A549 (cell line): Measurements from ENCODE around the gene RPS6KA3. TPM values are rescaled to one million over a fixed set of nuclear protein-coding genes. Genes with fewer than 3 reads are reported as not detected.

Experiments
- ATAC-seq, 2 experiments: fragments of 200-7000 bp in 1 of 2; fragments of >200 bp in 1 of 2; cut with Nextera tagmentation in 1 of 2; cut with Tn5 transposase in 1 of 2; 3 replicates each; pipeline versions ENCODE4 v1.8.0 to v1.9.1; 2018 to 2020; ENCODE audit warnings: mild to moderate bottlenecking in 1 of 2, moderate library complexity in 1 of 2
- CTCF ChIA-PET: fragments of 300-600 bp; sonication (Branson Sonifier 250); formaldehyde crosslinking; extraction: SDS; loops from one replicate; lab custom pipeline; 2021; ENCODE audit warnings: antibody characterized with exemption, inconsistent platforms; lab: Yijun Ruan, JAX
- POLR2A ChIA-PET: fragments of 350-600 bp; formaldehyde crosslinking; extraction: SDS; loops from one replicate; lab custom pipeline; 2021; ENCODE audit warnings: antibody characterized with exemption, inconsistent platforms; lab: Yijun Ruan, JAX
- DNase-seq, 2 experiments: peaks; one replicate each; pipeline versions ENCODE4 v3.0.0 to v3.0.0-alpha.2; 2011 to 2016; ENCODE audit warnings: low read depth in 1 of 2, low spot score in 1 of 2
- FAIRE-seq: peaks from 2 replicates; lab custom pipeline; 2011; peaks lifted over from hg19 to GRCh38; lab: Jason Lieb, UNC
- H3K27ac ChIP-seq, 2 experiments: fragments of >200 bp; sonication (Bioruptor Twin); formaldehyde crosslinking; 3 replicates each; pipeline ENCODE4 v1.5.1; 2016 to 2017
- H3K4me1 ChIP-seq: fragments of >200 bp; sonication (Bioruptor Twin); formaldehyde crosslinking; 3 replicates; pipeline ENCODE4 v1.6.1; 2016
- H3K4me2 ChIP-seq: fragments of >200 bp; sonication (Bioruptor Twin); formaldehyde crosslinking; 3 replicates; pipeline ENCODE4 v1.6.1; 2016
- H3K4me3 ChIP-seq: fragments of >200 bp; sonication (Bioruptor Twin); formaldehyde crosslinking; 3 replicates; pipeline ENCODE4 v1.5.1; 2016
- H3K9me3 ChIP-seq: fragments of >200 bp; sonication (Bioruptor Twin); formaldehyde crosslinking; 3 replicates; pipeline ENCODE4 v1.6.1; 2016
- CBX8 ChIP-seq: fragments of 200-600 bp; sonication (generic); IDR thresholded peaks from 2 replicates; pipeline ENCODE4 v1.6.1; 2016
- CHD4 ChIP-seq: fragments of 200-600 bp; sonication (generic); IDR thresholded peaks from 2 replicates; pipeline ENCODE4 v1.6.1; 2016; ENCODE audit warnings: antibody characterized with exemption, mild to moderate bottlenecking, borderline replicate concordance
- EHF ChIP-seq: fragments of 250-450 bp; sonication (Bioruptor Pico); IDR thresholded peaks from 2 replicates; pipeline ENCODE4 v1.5.0; 2020; ENCODE audit warnings: mild to moderate bottlenecking
- FOXS1 ChIP-seq: fragments of 250-450 bp; sonication (Bioruptor Pico); IDR thresholded peaks from 2 replicates; pipeline ENCODE4 v1.5.0; 2020; ENCODE audit warnings: mild to moderate bottlenecking, moderate library complexity
- GATA3 ChIP-seq: IDR thresholded peaks from 2 replicates; pipeline ENCODE4 v1.6.1; 2012; ENCODE audit warnings: borderline replicate concordance
- HDAC2 ChIP-seq: fragments of 200-600 bp; sonication (generic); IDR thresholded peaks from 2 replicates; pipeline ENCODE4 v1.6.1; 2016
- HEYL ChIP-seq: fragments of 250-450 bp; sonication (Bioruptor Pico); IDR thresholded peaks from 2 replicates; pipeline ENCODE4 v1.8.0; 2021; ENCODE audit warnings: mild to moderate bottlenecking, moderate library complexity
- HOXA7 ChIP-seq: fragments of 250-450 bp; sonication (Bioruptor Pico); IDR thresholded peaks from 2 replicates; pipeline ENCODE4 v1.5.0; 2020; ENCODE audit warnings: mild to moderate bottlenecking, moderate library complexity
- JUN ChIP-seq, 2 experiments: fragments of >200 bp; sonication (Bioruptor Twin); formaldehyde crosslinking; IDR thresholded peaks; 2 replicates in 1 of 2; 3 replicates in 1 of 2; pipeline ENCODE4 v1.6.1; 2016 to 2017
- JUNB ChIP-seq: fragments of >200 bp; sonication (Bioruptor Twin); formaldehyde crosslinking; IDR thresholded peaks from 2 replicates; pipeline ENCODE4 v1.6.1; 2016
- KDM5A ChIP-seq: fragments of 200-600 bp; sonication (generic); IDR thresholded peaks from 2 replicates; pipeline ENCODE4 v1.6.1; 2016; ENCODE audit warnings: antibody characterized with exemption, mild to moderate bottlenecking
- NPAS2 ChIP-seq: fragments of 250-450 bp; sonication (Bioruptor Pico); IDR thresholded peaks from 2 replicates; pipeline ENCODE4 v1.8.0; 2022; ENCODE audit warnings: mild to moderate bottlenecking, moderate library complexity, borderline replicate concordance
- NR3C1 ChIP-seq: fragments of >200 bp; sonication (Bioruptor Twin); formaldehyde crosslinking; IDR thresholded peaks from 3 replicates; pipeline ENCODE4 v1.6.1; 2017
- POLR2AphosphoS2 ChIP-seq: conservative IDR thresholded peaks from 2 replicates; pipeline ENCODE4 v1.6.1; 2012; ENCODE audit warnings: low read length, improper control_type of control experiment, inconsistent platforms
- RARB ChIP-seq: fragments of 250-450 bp; sonication (Bioruptor Pico); IDR thresholded peaks from 2 replicates; pipeline ENCODE4 v1.8.0; 2021; ENCODE audit warnings: mild to moderate bottlenecking, moderate library complexity
- RCOR1 ChIP-seq: fragments of 150-350 bp; IDR thresholded peaks from 2 replicates; pipeline ENCODE4 v1.6.1; 2014; ENCODE audit warnings: antibody characterized with exemption, low read length, low read depth
- TFCP2L1 ChIP-seq: fragments of 250-450 bp; sonication (Bioruptor Pico); IDR thresholded peaks from 2 replicates; pipeline ENCODE4 v1.5.0; 2021; ENCODE audit warnings: mild to moderate bottlenecking
- ZFP36 ChIP-seq: fragments of 450-650 bp; IDR thresholded peaks from 2 replicates; pipeline ENCODE4 v1.6.1; 2014; ENCODE audit warnings: borderline replicate concordance; ENCODE audit not compliant: partially characterized antibody
- WGBS: methylation state at CpG from one replicate; pipeline ENCODE4 v1.1.6; 2017; ENCODE audit errors: missing lambda C conversion rate; 5-methylcytosine and 5-hydroxymethylcytosine counted together
- polyA plus RNA-seq, 4 experiments: library from polyadenylated mRNA; depleted of rRNA in 3 of 4; stranded (reverse); fragments of >200 nt; fragmentation: RNase III in 1 of 4; extraction: RNeasy Plus Mini Kit Qiagen cat#74134 plus additional on column Dnase treatment in 1 of 4; gene quantifications; 2 replicates in 3 of 4; 3 replicates in 1 of 4; pipeline ENCODE4 v1.2.3, GENCODE V29; 2011 to 2017
- TF ChIP-seq, protein P1 (sequence below): fragments of 250-450 bp; sonication (Bioruptor Pico); IDR thresholded peaks from 2 replicates; pipeline ENCODE4 v1.5.0; 2021; ENCODE audit warnings: mild to moderate bottlenecking, moderate library complexity, borderline replicate concordance
- TF ChIP-seq, protein P2 (sequence below): fragments of >200 bp; sonication (Bioruptor Twin); formaldehyde crosslinking; IDR thresholded peaks from 2 replicates; pipeline ENCODE4 v1.6.1; 2016
- TF ChIP-seq, protein P3 (sequence below): fragments of 150-350 bp; IDR thresholded peaks from 2 replicates; pipeline ENCODE4 v1.6.1; 2014; ENCODE audit warnings: low read depth, mild to moderate bottlenecking, low read length
- TF ChIP-seq, protein P4 (sequence below): IDR thresholded peaks from 2 replicates; pipeline ENCODE4 v1.6.1; 2012; ENCODE audit warnings: low read depth, borderline replicate concordance
- TF ChIP-seq, protein P5 (sequence below): fragments of >200 bp; sonication (Bioruptor Twin); formaldehyde crosslinking; IDR thresholded peaks from 3 replicates; pipeline ENCODE4 v1.6.1; 2016
- TF ChIP-seq, protein P6 (sequence below): IDR thresholded peaks from 2 replicates; pipeline ENCODE4 v1.6.1; 2012

Gene RPS6KA3
- polyA plus RNA-seq, 2 of the 4 experiments (the other 2 are of a cell fraction) = 41.1 to 117 TPM

DNA sequence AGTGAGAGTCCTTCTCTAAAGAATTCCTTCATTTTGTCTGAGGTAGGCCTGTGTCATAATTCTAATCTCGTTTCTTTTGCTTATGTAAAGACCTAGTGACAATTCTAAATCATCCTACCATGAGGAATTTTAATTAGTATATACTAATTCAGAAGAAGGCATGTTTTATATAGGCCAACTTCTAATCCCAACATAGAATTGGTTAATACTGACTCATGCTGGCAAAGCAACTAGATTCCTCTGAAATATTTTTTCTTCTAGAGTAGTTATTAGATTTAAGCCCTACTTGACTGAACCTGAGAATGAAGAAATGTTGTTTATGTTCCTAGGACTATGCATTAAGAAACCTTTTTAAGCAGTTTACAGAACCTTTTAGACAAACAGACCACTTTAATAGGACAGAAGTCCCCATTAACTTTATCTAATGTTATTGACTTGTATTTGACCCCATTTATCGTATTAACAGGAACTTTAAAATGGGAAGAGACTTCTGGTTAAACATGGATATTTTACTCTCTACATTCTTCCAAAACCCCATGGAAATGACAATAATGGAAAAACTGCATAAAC, 69.0 kb downstream of the RPS6KA3 start:
- ATAC-seq (no peak), FAIRE-seq (no peak), DNase-seq (no peak)
- ChIA-PET CTCF (no interaction called here), POLR2A (no interaction called here)
- Histone ChIP-seq H3K9me3 (no peaks in the 10 kb centered on the region), H3K4me1 (no peaks in the 10 kb centered on the region), H3K27ac (no peak overlapping the region), H3K4me3 (no peak overlapping the region), H3K4me2 (no peak overlapping the region)
- TF ChIP-seq RCOR1 = no peak
- WGBS = 89% methylated on average over 2 of the region's 2 CpGs

DNA sequence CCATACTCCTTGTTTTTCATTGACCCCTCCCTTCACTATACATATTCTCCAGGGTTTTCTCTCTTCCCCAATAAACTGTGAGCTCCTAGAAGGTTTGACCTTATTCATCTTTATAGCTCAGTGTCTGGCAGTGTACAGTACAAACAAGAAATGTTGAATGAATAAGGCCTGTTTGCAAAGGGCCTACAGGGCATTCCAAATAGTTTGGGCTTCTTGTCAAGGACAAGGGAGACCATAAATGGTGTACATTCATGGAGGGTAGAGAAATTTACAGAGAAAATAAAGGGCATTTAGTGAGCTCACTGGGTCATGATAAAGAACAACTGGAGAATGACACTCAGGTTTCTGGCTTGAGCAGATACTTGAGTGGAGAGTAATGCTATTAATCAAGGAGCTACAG, 77.5 kb downstream of the RPS6KA3 start:
- no peak for FAIRE-seq
- DNase-seq = no peak
- Histone ChIP-seq H3K27ac (no peak overlapping the region), H3K9me3 (no peaks in the 10 kb centered on the region), H3K4me1 (no peaks in the 10 kb centered on the region), H3K4me2 (no peak overlapping the region), H3K4me3 (no peak overlapping the region)
- ATAC-seq = no peak
- ChIA-PET POLR2A (no interaction called here), CTCF (interaction anchor here (0.5 to 1.7 kb wide), 2 partner anchors 64 to 451 kb away, joined by 3 to 5 read pairs; no protein-coding TSS in a partner anchor)
- TF ChIP-seq GATA3 (no peak), KDM5A (no peak), RCOR1 (no peak), JUN (IDR thresholded peaks at IDR 0.05) (no peak), HEYL (CRISPR knock-in tag) (no peak), CBX8 (no peak), EHF (CRISPR knock-in tag) (no peak), HDAC2 (no peak), ZFP36 (no peak), RARB (CRISPR knock-in tag) (no peak), CHD4 (no peak), POLR2AphosphoS2 (no peak), HOXA7 (CRISPR knock-in tag) (no peak), NPAS2 (CRISPR knock-in tag) (no peak)
- TF ChIP-seq, protein P1, sequence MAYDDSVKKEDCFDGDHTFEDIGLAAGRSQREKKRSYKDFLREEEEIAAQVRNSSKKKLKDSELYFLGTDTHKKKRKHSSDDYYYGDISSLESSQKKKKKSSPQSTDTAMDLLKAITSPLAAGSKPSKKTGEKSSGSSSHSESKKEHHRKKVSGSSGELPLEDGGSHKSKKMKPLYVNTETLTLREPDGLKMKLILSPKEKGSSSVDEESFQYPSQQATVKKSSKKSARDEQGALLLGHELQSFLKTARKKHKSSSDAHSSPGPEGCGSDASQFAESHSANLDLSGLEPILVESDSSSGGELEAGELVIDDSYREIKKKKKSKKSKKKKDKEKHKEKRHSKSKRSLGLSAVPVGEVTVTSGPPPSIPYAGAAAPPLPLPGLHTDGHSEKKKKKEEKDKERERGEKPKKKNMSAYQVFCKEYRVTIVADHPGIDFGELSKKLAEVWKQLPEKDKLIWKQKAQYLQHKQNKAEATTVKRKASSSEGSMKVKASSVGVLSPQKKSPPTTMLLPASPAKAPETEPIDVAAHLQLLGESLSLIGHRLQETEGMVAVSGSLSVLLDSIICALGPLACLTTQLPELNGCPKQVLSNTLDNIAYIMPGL (CRISPR knock-in tag) = no peak
- TF ChIP-seq, protein P2, sequence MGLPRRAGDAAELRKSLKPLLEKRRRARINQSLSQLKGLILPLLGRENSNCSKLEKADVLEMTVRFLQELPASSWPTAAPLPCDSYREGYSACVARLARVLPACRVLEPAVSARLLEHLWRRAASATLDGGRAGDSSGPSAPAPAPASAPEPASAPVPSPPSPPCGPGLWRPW = no peak

DNA sequence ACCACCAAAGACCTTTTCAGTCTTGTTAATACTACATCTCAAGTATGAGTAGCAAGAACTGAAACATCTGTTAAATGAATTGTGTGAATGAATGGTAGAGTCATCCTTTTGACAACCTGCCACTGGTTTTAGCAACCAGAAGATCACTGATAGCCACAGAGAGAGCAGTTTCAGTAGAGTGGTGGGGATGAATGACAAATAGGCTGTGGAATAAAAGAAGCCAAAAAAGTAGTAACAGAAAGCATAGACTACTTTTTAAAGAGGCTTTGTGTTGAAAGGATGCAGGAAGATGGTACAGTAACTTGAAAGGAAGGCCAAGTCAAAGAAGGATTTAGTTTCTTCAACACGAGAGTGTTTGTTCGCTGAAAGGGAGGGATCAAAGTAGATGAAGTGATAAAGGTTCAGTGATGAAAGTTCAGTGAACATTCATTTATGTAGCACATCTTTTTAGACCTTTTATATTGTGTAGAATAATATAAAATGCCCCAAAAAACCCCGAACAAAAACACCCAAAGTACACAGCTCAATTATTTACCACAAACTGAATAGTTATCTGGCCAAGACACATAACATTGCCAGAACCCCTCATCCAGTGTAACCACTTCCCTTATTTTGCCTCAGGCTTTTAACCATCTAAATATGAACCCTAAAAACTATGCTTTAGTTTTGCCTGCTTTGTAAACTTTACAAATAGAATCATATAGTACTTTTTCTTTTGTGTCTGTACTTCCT, 84.9 kb downstream of the RPS6KA3 start:
- Histone ChIP-seq H3K4me1 (no peaks in the 10 kb centered on the region), H3K9me3 (no peaks in the 10 kb centered on the region), H3K4me3 (no peak overlapping the region), H3K27ac (no peak overlapping the region), H3K4me2 (no peak overlapping the region)
- TF ChIP-seq, protein P3, sequence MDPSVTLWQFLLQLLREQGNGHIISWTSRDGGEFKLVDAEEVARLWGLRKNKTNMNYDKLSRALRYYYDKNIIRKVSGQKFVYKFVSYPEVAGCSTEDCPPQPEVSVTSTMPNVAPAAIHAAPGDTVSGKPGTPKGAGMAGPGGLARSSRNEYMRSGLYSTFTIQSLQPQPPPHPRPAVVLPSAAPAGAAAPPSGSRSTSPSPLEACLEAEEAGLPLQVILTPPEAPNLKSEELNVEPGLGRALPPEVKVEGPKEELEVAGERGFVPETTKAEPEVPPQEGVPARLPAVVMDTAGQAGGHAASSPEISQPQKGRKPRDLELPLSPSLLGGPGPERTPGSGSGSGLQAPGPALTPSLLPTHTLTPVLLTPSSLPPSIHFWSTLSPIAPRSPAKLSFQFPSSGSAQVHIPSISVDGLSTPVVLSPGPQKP = no peak
- TF ChIP-seq, protein P4, sequence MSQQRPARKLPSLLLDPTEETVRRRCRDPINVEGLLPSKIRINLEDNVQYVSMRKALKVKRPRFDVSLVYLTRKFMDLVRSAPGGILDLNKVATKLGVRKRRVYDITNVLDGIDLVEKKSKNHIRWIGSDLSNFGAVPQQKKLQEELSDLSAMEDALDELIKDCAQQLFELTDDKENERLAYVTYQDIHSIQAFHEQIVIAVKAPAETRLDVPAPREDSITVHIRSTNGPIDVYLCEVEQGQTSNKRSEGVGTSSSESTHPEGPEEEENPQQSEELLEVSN = no peak
- TF ChIP-seq, protein P5, sequence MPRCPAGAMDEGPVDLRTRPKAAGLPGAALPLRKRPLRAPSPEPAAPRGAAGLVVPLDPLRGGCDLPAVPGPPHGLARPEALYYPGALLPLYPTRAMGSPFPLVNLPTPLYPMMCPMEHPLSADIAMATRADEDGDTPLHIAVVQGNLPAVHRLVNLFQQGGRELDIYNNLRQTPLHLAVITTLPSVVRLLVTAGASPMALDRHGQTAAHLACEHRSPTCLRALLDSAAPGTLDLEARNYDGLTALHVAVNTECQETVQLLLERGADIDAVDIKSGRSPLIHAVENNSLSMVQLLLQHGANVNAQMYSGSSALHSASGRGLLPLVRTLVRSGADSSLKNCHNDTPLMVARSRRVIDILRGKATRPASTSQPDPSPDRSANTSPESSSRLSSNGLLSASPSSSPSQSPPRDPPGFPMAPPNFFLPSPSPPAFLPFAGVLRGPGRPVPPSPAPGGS = no peak
- TF ChIP-seq HOXA7 (CRISPR knock-in tag) (no peak), JUNB (no peak), TFCP2L1 (no peak), NR3C1 (no peak), FOXS1 (no peak)
- TF ChIP-seq, protein P6, sequence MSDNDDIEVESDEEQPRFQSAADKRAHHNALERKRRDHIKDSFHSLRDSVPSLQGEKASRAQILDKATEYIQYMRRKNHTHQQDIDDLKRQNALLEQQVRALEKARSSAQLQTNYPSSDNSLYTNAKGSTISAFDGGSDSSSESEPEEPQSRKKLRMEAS = no peak
- POLR2A ChIA-PET = no interaction called here
- ATAC-seq = no peak
- CTCF ChIA-PET = no interaction called here
- peak; percentile 98 for FAIRE-seq
- 87% methylated on average over 3 of the region's 3 CpGs for WGBS
- DNase-seq = no peak
